Endothelial cell of umbilical vein (primary cell): Measurements from ENCODE around the gene SCIN. TPM values are rescaled to one million over a fixed set of nuclear protein-coding genes. Genes with fewer than 3 reads are reported as not detected.

Source experiments
- BruUV-seq: library from RNA; stranded (reverse); fragments of 400-500 nt; replicated peaks from 2 replicates; lab custom pipeline; 2021; lab: Mats Ljungman, UMichigan
- CTCF ChIA-PET: fragments of 300-600, 350-600 bp; sonication (Branson Sonifier 250); formaldehyde crosslinking; loops from one replicate; lab custom pipeline; 2021; ENCODE audit warnings: antibody characterized with exemption, inconsistent platforms; lab: Charles Lee
- POLR2A ChIA-PET: fragments of 300-600, 350-600 bp; sonication (Branson Sonifier 250); formaldehyde crosslinking; loops from one replicate; lab custom pipeline; 2021; ENCODE audit warnings: antibody characterized with exemption, inconsistent platforms; lab: Charles Lee
- DNase-seq: peaks from one replicate; pipeline ENCODE4 v3.0.0-alpha.2; 2011; ENCODE audit warnings: low read depth, low spot score
- FAIRE-seq: peaks from 2 replicates; lab custom pipeline; 2011; peaks lifted over from hg19 to GRCh38; lab: Jason Lieb, UNC
- H2AFZ ChIP-seq: 2 replicates; pipeline ENCODE4 v1.6.0; 2012; ENCODE audit warnings: low read depth, low read length, control low read depth, inconsistent platforms
- H3K27ac ChIP-seq: 2 replicates; pipeline ENCODE4 v1.5.1; 2011; ENCODE audit warnings: low read depth, mild to moderate bottlenecking, control low read depth, low read length, moderate library complexity; ENCODE audit not compliant: insufficient read depth
- H3K27me3 ChIP-seq, 2 experiments: 2 replicates each; pipeline versions ENCODE4 v1.6.0 to v1.6.1; 2011; ENCODE audit warnings: low read length in 2 of 2, mixed read lengths in 1 of 2; ENCODE audit not compliant: control insufficient read depth in 2 of 2, insufficient read depth in 2 of 2
- H3K36me3 ChIP-seq, 2 experiments: 2 replicates in 1 of 2; 3 replicates in 1 of 2; pipeline ENCODE4 v1.5.1; 2011; ENCODE audit warnings: low read length in 2 of 2, mild to moderate bottlenecking in 1 of 2, moderate library complexity in 1 of 2; ENCODE audit not compliant: control insufficient read depth in 2 of 2, insufficient read depth in 2 of 2; ENCODE audit errors: extremely low read depth in 1 of 2
- H3K4me1 ChIP-seq: 3 replicates; pipeline ENCODE4 v1.5.1; 2011; ENCODE audit warnings: mild to moderate bottlenecking, low read length; ENCODE audit not compliant: control insufficient read depth, insufficient read depth; ENCODE audit errors: extremely low read depth
- H3K4me2 ChIP-seq: 2 replicates; pipeline ENCODE4 v1.6.1; 2011; ENCODE audit warnings: low read length, control low read depth, mixed read lengths; ENCODE audit not compliant: insufficient read depth
- H3K4me3 ChIP-seq, 3 experiments: fragments of 200-600 bp in 1 of 3; sonication (generic), shearing (Covaris generic) in 1 of 3; replicated peaks in 1 of 3; 2 replicates each; pipeline ENCODE4 v1.5.1; 2011 to 2016; ENCODE audit warnings: control low read depth in 3 of 3, low read length in 3 of 3, mild to moderate bottlenecking in 2 of 3, inconsistent platforms in 1 of 3, low read depth in 1 of 3, moderate library complexity in 1 of 3; ENCODE audit not compliant: insufficient read depth in 1 of 3
- H3K79me2 ChIP-seq: 2 replicates; pipeline ENCODE4 v1.6.0; 2012; ENCODE audit warnings: low read length, inconsistent platforms; ENCODE audit not compliant: control insufficient read depth, insufficient read depth
- H3K9ac ChIP-seq: replicated peaks from 2 replicates; pipeline ENCODE3; 2011; ENCODE audit warnings: low read length, control low read depth; ENCODE audit not compliant: insufficient read depth; ENCODE audit errors: extremely low read depth
- H3K9me1 ChIP-seq: replicated peaks from 3 replicates; pipeline ENCODE4 v1.6.0; 2011; ENCODE audit warnings: mild to moderate bottlenecking, low read length; ENCODE audit not compliant: control insufficient read depth, insufficient read depth; ENCODE audit errors: extremely low read depth
- H3K9me3 ChIP-seq: replicated peaks from 2 replicates; pipeline ENCODE4 v1.5.1; 2012; ENCODE audit warnings: low read length, inconsistent platforms; ENCODE audit not compliant: control insufficient read depth, insufficient read depth
- H4K20me1 ChIP-seq: replicated peaks from 2 replicates; pipeline ENCODE3; 2011; ENCODE audit warnings: mild to moderate bottlenecking, low read length; ENCODE audit not compliant: control insufficient read depth, insufficient read depth; ENCODE audit errors: extremely low read depth
- CTCF ChIP-seq, 2 donors: IDR thresholded peaks; 1 replicate in 1 of 2; 2 replicates in 1 of 2; pipeline ENCODE4 v1.5.1; 2011; ENCODE audit warnings: low read length in 2 of 2, mild to moderate bottlenecking in 2 of 2, moderate library complexity in 2 of 2, control low read depth in 1 of 2, inconsistent platforms in 1 of 2, low read depth in 1 of 2; ENCODE audit not compliant: insufficient read depth in 1 of 2; ENCODE audit errors: extremely low read depth in 1 of 2
- GATA2 ChIP-seq: IDR thresholded peaks from 2 replicates; pipeline ENCODE4 v1.7.0; 2011; ENCODE audit warnings: low read depth, mild to moderate bottlenecking, moderate library complexity, mixed read lengths, low read length; ENCODE audit not compliant: insufficient read length, insufficient read depth
- MAX ChIP-seq: IDR thresholded peaks from 2 replicates; pipeline ENCODE4 v1.6.1; 2011; ENCODE audit not compliant: insufficient read depth, insufficient read length
- MYC ChIP-seq: IDR thresholded peaks from one replicate; pipeline ENCODE4 v1.6.1; 2011; ENCODE audit warnings: mild to moderate bottlenecking, low read depth, low read length
- POLR2A ChIP-seq: IDR thresholded peaks from 2 replicates; pipeline ENCODE4 v1.6.1; 2012; ENCODE audit warnings: low read depth, mild to moderate bottlenecking, control low read depth, low read length
- POLR2AphosphoS5 ChIP-seq: IDR thresholded peaks from 2 replicates; pipeline ENCODE4 v1.6.1; 2012; ENCODE audit warnings: low read depth, mild to moderate bottlenecking, control low read depth, low read length, moderate library complexity; ENCODE audit not compliant: insufficient read depth
- dilution Hi-C: fragments of 300-500 bp; cut with MboI; formaldehyde crosslinking; loops from one replicate; pipeline ENCODE4 v1.15.0; 2019; ENCODE audit warnings: low sequenced_read_pairs; ENCODE audit not compliant: extremely low pct_ligation_motif_present
- intact Hi-C: fragments of 100-400 bp; cut with micrococcal nuclease; formaldehyde crosslinking; loops from one replicate; pipeline ENCODE4 v1.10.0; 2022
- polyA plus RNA-seq, 4 experiments: library from polyadenylated mRNA; depleted of rRNA in 3 of 4; stranded (reverse) in 3 of 4; unstranded in 1 of 4; fragments of >200 nt; gene quantifications; 2 replicates each; pipeline versions ENCODE4 v1.2.1 to v1.2.3, GENCODE V29; 2011 to 2012; ENCODE audit warnings: missing spikeins in 1 of 4
- total RNA-seq: library from RNA; stranded (reverse); gene quantifications from 2 replicates; pipeline ENCODE4 v1.2.3, GENCODE V29; 2021

The SCIN gene
- total and polyA plus RNA-seq, 2 donors (not counting 3 experiments of a cell fraction or from before 2014, with no cell fraction given) = 0.07 to 0.69 TPM

- DNase-seq (no peak), FAIRE-seq (no peak)
- no peaks in the 10 kb centered on the region for H3K9me1 ChIP-seq
- H3K27ac ChIP-seq = no peak overlapping the region
- H3K79me2 ChIP-seq = peaks cover 44% of the 10 kb centered on the region
- H3K4me2 ChIP-seq = peak overlapping the region; percentile 92
- H3K27me3 ChIP-seq = no peaks in the 10 kb centered on the region
- peak overlapping the region; percentile 12 for H3K9ac ChIP-seq
- peaks cover 4% of the 10 kb centered on the region for H4K20me1 ChIP-seq
- no peak for TF ChIP-seq MAX
- no peak for TF ChIP-seq CTCF (IDR thresholded peaks at IDR 0.05; ENCODE audit: extremely low read depth in 1 of 2, insufficient read depth in 1 of 2, low read depth in 1 of 2, low read length in 2 of 2)
- TF ChIP-seq POLR2A = no peak
- no peak for TF ChIP-seq GATA2
- TF ChIP-seq MYC = no peak
- TF ChIP-seq POLR2AphosphoS5 = no peak
- H3K4me3 ChIP-seq = peak overlapping the region; percentile 9 to 93 (median 85)
- CTCF ChIA-PET = interaction anchor here (0.7 to 12.2 kb wide), 6 partner anchors 26 to 573 kb away, joined by 3 to 219 read pairs (median 5); no protein-coding TSS in a partner anchor
- POLR2A ChIA-PET = interaction anchor here (0.7 to 3.0 kb wide), 4 partner anchors 39 to 530 kb away, joined by 4 to 23 read pairs (median 7); no protein-coding TSS in a partner anchor
- no peaks in the 10 kb centered on the region for H3K36me3 ChIP-seq
- H3K4me1 ChIP-seq = peaks cover 18% of the 10 kb centered on the region
- intact Hi-C loops (loop anchor here (5.0 kb wide), 1 partner anchor 223 kb away; no protein-coding TSS in a partner anchor), dilution Hi-C loops (no loop called here)
- H2AFZ ChIP-seq = no peak overlapping the region
- BruUV-seq = no TSS peak
- H3K9me3 ChIP-seq = no peaks in the 10 kb centered on the region
These were observed 118.9 kb downstream of the SCIN start for GRCh38 chr7:12689451-12689850.
